Keratinocyte (primary cell): ENCODE measurements around the gene CDKN3.

Experiments used
- EZH2 ChIP-seq: IDR thresholded peaks from one replicate; pipeline ENCODE4 v1.6.1; 2012; ENCODE audit warnings: inconsistent platforms, mild to moderate bottlenecking, low read length, moderate library complexity
- TF ChIP-seq, protein P1 (sequence below), 3 experiments: IDR thresholded peaks in 1 of 3; conservative IDR thresholded peaks in 1 of 3; optimal IDR thresholded peaks in 1 of 3; 2 replicates in 2 of 3; 3 replicates in 1 of 3; pipeline versions ENCODE3 to v1.5.1; 2011; ENCODE audit warnings: low read length in 3 of 3, mild to moderate bottlenecking in 3 of 3, moderate library complexity in 2 of 3, control low read depth in 1 of 3, inconsistent platforms in 1 of 3; ENCODE audit not compliant: insufficient read depth in 2 of 3; ENCODE audit errors: extremely low read depth in 1 of 3

DNA sequence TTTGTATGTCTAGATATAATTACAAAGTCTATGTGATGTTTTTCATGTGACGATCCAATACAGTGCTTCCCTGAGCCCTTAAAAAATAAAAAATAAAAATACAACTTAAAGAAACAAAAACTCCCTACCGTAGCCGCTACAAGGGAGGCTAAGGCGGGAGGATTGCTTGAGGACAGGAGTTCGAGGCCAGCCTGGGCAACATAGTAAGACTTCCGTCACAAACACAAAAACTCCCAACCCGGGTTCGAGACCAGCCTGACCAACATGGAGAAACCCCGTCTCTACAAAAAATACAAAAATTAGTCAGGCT is 669 bp upstream of the CDKN3 start:
- TF ChIP-seq, protein P1, sequence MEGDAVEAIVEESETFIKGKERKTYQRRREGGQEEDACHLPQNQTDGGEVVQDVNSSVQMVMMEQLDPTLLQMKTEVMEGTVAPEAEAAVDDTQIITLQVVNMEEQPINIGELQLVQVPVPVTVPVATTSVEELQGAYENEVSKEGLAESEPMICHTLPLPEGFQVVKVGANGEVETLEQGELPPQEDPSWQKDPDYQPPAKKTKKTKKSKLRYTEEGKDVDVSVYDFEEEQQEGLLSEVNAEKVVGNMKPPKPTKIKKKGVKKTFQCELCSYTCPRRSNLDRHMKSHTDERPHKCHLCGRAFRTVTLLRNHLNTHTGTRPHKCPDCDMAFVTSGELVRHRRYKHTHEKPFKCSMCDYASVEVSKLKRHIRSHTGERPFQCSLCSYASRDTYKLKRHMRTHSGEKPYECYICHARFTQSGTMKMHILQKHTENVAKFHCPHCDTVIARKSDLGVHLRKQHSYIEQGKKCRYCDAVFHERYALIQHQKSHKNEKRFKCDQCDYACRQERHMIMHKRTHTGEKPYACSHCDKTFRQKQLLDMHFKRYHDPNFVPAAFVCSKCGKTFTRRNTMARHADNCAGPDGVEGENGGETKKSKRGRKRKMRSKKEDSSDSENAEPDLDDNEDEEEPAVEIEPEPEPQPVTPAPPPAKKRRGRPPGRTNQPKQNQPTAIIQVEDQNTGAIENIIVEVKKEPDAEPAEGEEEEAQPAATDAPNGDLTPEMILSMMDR (optimal IDR thresholded peaks at IDR 0.05 in 1 of 3, IDR thresholded peaks at IDR 0.05 in 1 of 3, conservative IDR thresholded peaks at IDR 0.05 in 1 of 3; ENCODE audit: extremely low read depth in 1 of 3, insufficient read depth in 2 of 3, low read length in 3 of 3): no peak
- no peak for TF ChIP-seq EZH2
